ENCODE measurements around the gene PGF.

The PGF gene

GRCh38 chr14:74898694-74899093 is 56.7 kb downstream of the PGF start:
- Histone ChIP-seq H3K4me1 (ENCODE audit: control insufficient read depth, low read depth, low read length) (no peaks in the 10 kb centered on the region), H3K23ac (ENCODE audit: low read length) (no peak overlapping the region), H3K56ac (ENCODE audit: low read length) (no peak overlapping the region), H2AK5ac (ENCODE audit: low read length) (no peak overlapping the region), H3K18ac (ENCODE audit: low read length) (no peak overlapping the region), H4K8ac (ENCODE audit: low read depth, low read length) (no peak overlapping the region), H2BK5ac (ENCODE audit: low read length) (no peak overlapping the region), H3K36me3 (ENCODE audit: control insufficient read depth, insufficient read depth, low read length) (peaks cover 39% of the 10 kb centered on the region), H3K4me3 (ENCODE audit: low read length) (no peak overlapping the region), H3K27ac (ENCODE audit: low read depth, low read length) (no peak overlapping the region), H4K5ac (ENCODE audit: low read length) (no peak overlapping the region), H3K9ac (ENCODE audit: low read length) (no peak overlapping the region), H2BK15ac (replicated peaks; ENCODE audit: low read depth) (no peak overlapping the region), H2BK120ac (ENCODE audit: low read depth, low read length) (no peak overlapping the region), H3K4ac (ENCODE audit: low read depth, low read length) (no peak overlapping the region), H3K27me3 (ENCODE audit: insufficient read depth, low read length, poor library complexity) (no peaks in the 10 kb centered on the region), H3K79me1 (ENCODE audit: low read length) (no peaks in the 10 kb centered on the region), H3K79me2 (ENCODE audit: control insufficient read depth, insufficient read depth, low read length) (no peaks in the 10 kb centered on the region), H3K4me2 (ENCODE audit: low read length) (no peak overlapping the region)
- DNase-seq, result no peak
- WGBS (ENCODE audit: extremely low coverage, insufficient coverage, low lambda C conversion rate), result no CpG with 5 or more reads among the region's 5 CpGs

GRCh38 chr14:74898083-74898482 is 57.3 kb downstream of the PGF start:
- Histone ChIP-seq H3K27ac (ENCODE audit: low read depth, low read length) (no peak overlapping the region), H4K5ac (ENCODE audit: low read length) (no peak overlapping the region), H3K23ac (ENCODE audit: low read length) (no peak overlapping the region), H3K18ac (ENCODE audit: low read length) (no peak overlapping the region), H3K79me2 (ENCODE audit: control insufficient read depth, insufficient read depth, low read length) (no peaks in the 10 kb centered on the region), H3K4ac (ENCODE audit: low read depth, low read length) (no peak overlapping the region), H4K8ac (ENCODE audit: low read depth, low read length) (no peak overlapping the region), H2BK120ac (ENCODE audit: low read depth, low read length) (no peak overlapping the region), H3K4me3 (ENCODE audit: low read length) (no peak overlapping the region), H3K9ac (ENCODE audit: low read length) (no peak overlapping the region), H3K4me2 (ENCODE audit: low read length) (no peak overlapping the region), H2AK5ac (ENCODE audit: low read length) (no peak overlapping the region), H3K36me3 (ENCODE audit: control insufficient read depth, insufficient read depth, low read length) (peaks cover 39% of the 10 kb centered on the region), H3K27me3 (ENCODE audit: insufficient read depth, low read length, poor library complexity) (no peaks in the 10 kb centered on the region), H3K79me1 (ENCODE audit: low read length) (no peaks in the 10 kb centered on the region), H3K56ac (ENCODE audit: low read length) (no peak overlapping the region), H2BK15ac (replicated peaks; ENCODE audit: low read depth) (no peak overlapping the region), H3K4me1 (ENCODE audit: control insufficient read depth, low read depth, low read length) (no peaks in the 10 kb centered on the region), H2BK5ac (ENCODE audit: low read length) (no peak overlapping the region)
- WGBS (ENCODE audit: extremely low coverage, insufficient coverage, low lambda C conversion rate), result no CpG with 5 or more reads among the region's 2 CpGs
- no peak for DNase-seq

GRCh38 chr14:74897642-74898041 is 57.8 kb downstream of the PGF start:
- H3K36me3 ChIP-seq (ENCODE audit: control insufficient read depth, insufficient read depth, low read length), result peaks cover 34% of the 10 kb centered on the region
- H3K4me1 ChIP-seq (ENCODE audit: control insufficient read depth, low read depth, low read length), result no peaks in the 10 kb centered on the region
- H2BK15ac ChIP-seq (replicated peaks; ENCODE audit: low read depth), result no peak overlapping the region
- no peak overlapping the region for H3K9ac ChIP-seq (ENCODE audit: low read length)
- H3K56ac ChIP-seq (ENCODE audit: low read length), result no peak overlapping the region
- no peaks in the 10 kb centered on the region for H3K79me2 ChIP-seq (ENCODE audit: control insufficient read depth, insufficient read depth, low read length)
- no peak for DNase-seq
- no peak overlapping the region for H3K4me3 ChIP-seq (ENCODE audit: low read length)
- no peak overlapping the region for H2BK5ac ChIP-seq (ENCODE audit: low read length)
- H2BK120ac ChIP-seq (ENCODE audit: low read depth, low read length), result no peak overlapping the region
- no peak overlapping the region for H4K8ac ChIP-seq (ENCODE audit: low read depth, low read length)
- H3K4me2 ChIP-seq (ENCODE audit: low read length), result no peak overlapping the region
- no peak overlapping the region for H3K27ac ChIP-seq (ENCODE audit: low read depth, low read length)
- no peak overlapping the region for H3K23ac ChIP-seq (ENCODE audit: low read length)
- no peaks in the 10 kb centered on the region for H3K27me3 ChIP-seq (ENCODE audit: insufficient read depth, low read length, poor library complexity)
- no CpG with 5 or more reads among the region's 4 CpGs for WGBS (ENCODE audit: extremely low coverage, insufficient coverage, low lambda C conversion rate)
- no peak overlapping the region for H3K18ac ChIP-seq (ENCODE audit: low read length)
- H4K5ac ChIP-seq (ENCODE audit: low read length), result no peak overlapping the region
- H3K4ac ChIP-seq (ENCODE audit: low read depth, low read length), result no peak overlapping the region
- no peak overlapping the region for H2AK5ac ChIP-seq (ENCODE audit: low read length)
- H3K79me1 ChIP-seq (ENCODE audit: low read length), result no peaks in the 10 kb centered on the region

GRCh38 chr14:74896400-74896799 is 59.0 kb downstream of the PGF start:
- Histone ChIP-seq H3K36me3 (ENCODE audit: control insufficient read depth, insufficient read depth, low read length) (peaks cover 30% of the 10 kb centered on the region), H2BK15ac (replicated peaks; ENCODE audit: low read depth) (no peak overlapping the region), H4K8ac (ENCODE audit: low read depth, low read length) (no peak overlapping the region), H3K27me3 (ENCODE audit: insufficient read depth, low read length, poor library complexity) (no peaks in the 10 kb centered on the region), H3K79me2 (ENCODE audit: control insufficient read depth, insufficient read depth, low read length) (no peaks in the 10 kb centered on the region), H3K79me1 (ENCODE audit: low read length) (no peaks in the 10 kb centered on the region), H2AK5ac (ENCODE audit: low read length) (no peak overlapping the region), H3K9ac (ENCODE audit: low read length) (no peak overlapping the region), H3K4me1 (ENCODE audit: control insufficient read depth, low read depth, low read length) (no peaks in the 10 kb centered on the region), H3K27ac (ENCODE audit: low read depth, low read length) (no peak overlapping the region), H2BK120ac (ENCODE audit: low read depth, low read length) (no peak overlapping the region), H3K4ac (ENCODE audit: low read depth, low read length) (no peak overlapping the region), H3K18ac (ENCODE audit: low read length) (no peak overlapping the region), H2BK5ac (ENCODE audit: low read length) (no peak overlapping the region), H3K56ac (ENCODE audit: low read length) (no peak overlapping the region), H3K4me3 (ENCODE audit: low read length) (no peak overlapping the region), H3K4me2 (ENCODE audit: low read length) (no peak overlapping the region), H4K5ac (ENCODE audit: low read length) (no peak overlapping the region), H3K23ac (ENCODE audit: low read length) (no peak overlapping the region)
- WGBS (ENCODE audit: extremely low coverage, insufficient coverage, low lambda C conversion rate), result no CpG with 5 or more reads among the region's 3 CpGs
- no peak for DNase-seq

GRCh38 chr14:74893614-74894091 is 61.7 kb downstream of the PGF start:
- H3K4me3 ChIP-seq (ENCODE audit: low read length), result no peak overlapping the region
- H3K18ac ChIP-seq (ENCODE audit: low read length), result no peak overlapping the region
- no peak overlapping the region for H2BK15ac ChIP-seq (replicated peaks; ENCODE audit: low read depth)
- no peak for DNase-seq
- H4K8ac ChIP-seq (ENCODE audit: low read depth, low read length), result no peak overlapping the region
- H3K27me3 ChIP-seq (ENCODE audit: insufficient read depth, low read length, poor library complexity), result no peaks in the 10 kb centered on the region
- no peaks in the 10 kb centered on the region for H3K4me1 ChIP-seq (ENCODE audit: control insufficient read depth, low read depth, low read length)
- H3K36me3 ChIP-seq (ENCODE audit: control insufficient read depth, insufficient read depth, low read length), result peaks cover 14% of the 10 kb centered on the region
- no CpG with 5 or more reads among the region's 4 CpGs for WGBS (ENCODE audit: extremely low coverage, insufficient coverage, low lambda C conversion rate)
- H3K79me1 ChIP-seq (ENCODE audit: low read length), result peaks cover 3% of the 10 kb centered on the region
- H3K56ac ChIP-seq (ENCODE audit: low read length), result no peak overlapping the region
- H3K4me2 ChIP-seq (ENCODE audit: low read length), result no peak overlapping the region
- H3K79me2 ChIP-seq (ENCODE audit: control insufficient read depth, insufficient read depth, low read length), result peaks cover 1% of the 10 kb centered on the region
- H2BK120ac ChIP-seq (ENCODE audit: low read depth, low read length), result no peak overlapping the region
- no peak overlapping the region for H3K23ac ChIP-seq (ENCODE audit: low read length)
- H3K4ac ChIP-seq (ENCODE audit: low read depth, low read length), result no peak overlapping the region
- no peak overlapping the region for H4K5ac ChIP-seq (ENCODE audit: low read length)
- no peak overlapping the region for H3K9ac ChIP-seq (ENCODE audit: low read length)
- H2BK5ac ChIP-seq (ENCODE audit: low read length), result no peak overlapping the region
- H2AK5ac ChIP-seq (ENCODE audit: low read length), result no peak overlapping the region
- H3K27ac ChIP-seq (ENCODE audit: low read depth, low read length), result no peak overlapping the region

- no peak overlapping the region for H3K18ac ChIP-seq (ENCODE audit: low read length)
- no peak overlapping the region for H2BK15ac ChIP-seq (replicated peaks; ENCODE audit: low read depth)
- no peak overlapping the region for H2BK5ac ChIP-seq (ENCODE audit: low read length)
- H3K79me2 ChIP-seq (ENCODE audit: control insufficient read depth, insufficient read depth, low read length), result peaks cover 8% of the 10 kb centered on the region
- H3K4me1 ChIP-seq (ENCODE audit: control insufficient read depth, low read depth, low read length), result no peaks in the 10 kb centered on the region
- no peak overlapping the region for H3K4ac ChIP-seq (ENCODE audit: low read depth, low read length)
- H3K4me3 ChIP-seq (ENCODE audit: low read length), result no peak overlapping the region
- H4K5ac ChIP-seq (ENCODE audit: low read length), result no peak overlapping the region
- no peak overlapping the region for H3K56ac ChIP-seq (ENCODE audit: low read length)
- H3K27ac ChIP-seq (ENCODE audit: low read depth, low read length), result no peak overlapping the region
- no peak overlapping the region for H2AK5ac ChIP-seq (ENCODE audit: low read length)
- peaks cover 3% of the 10 kb centered on the region for H3K79me1 ChIP-seq (ENCODE audit: low read length)
- peaks cover 12% of the 10 kb centered on the region for H3K36me3 ChIP-seq (ENCODE audit: control insufficient read depth, insufficient read depth, low read length)
- no peak overlapping the region for H3K23ac ChIP-seq (ENCODE audit: low read length)
- H3K4me2 ChIP-seq (ENCODE audit: low read length), result no peak overlapping the region
- no peak overlapping the region for H2BK120ac ChIP-seq (ENCODE audit: low read depth, low read length)
- DNase-seq, result no peak
- no peaks in the 10 kb centered on the region for H3K27me3 ChIP-seq (ENCODE audit: insufficient read depth, low read length, poor library complexity)
- no peak overlapping the region for H4K8ac ChIP-seq (ENCODE audit: low read depth, low read length)
- no peak overlapping the region for H3K9ac ChIP-seq (ENCODE audit: low read length)
- WGBS (ENCODE audit: extremely low coverage, insufficient coverage, low lambda C conversion rate), result no CpG with 5 or more reads among the region's 5 CpGs
Measured at GRCh38 chr14:74892745-74893144, 62.7 kb downstream of the PGF start.

Measured in mesendoderm (in vitro differentiated cells).